H1 (cell line): Measurements from ENCODE around the gene IL1A. TPM values are rescaled to one million over a fixed set of nuclear protein-coding genes. Genes with fewer than 3 reads are reported as not detected.
A peak's percentile ranks its signal among the peaks of the same experiment; 100 is the strongest.

Experiments
- CTCF ChIA-PET: fragments of 300-600 bp; sonication (Branson Sonifier 250); formaldehyde crosslinking; loops from one replicate; lab custom pipeline; 2021; ENCODE audit not compliant: partially characterized antibody; lab: Charles Lee
- POLR2A ChIA-PET: fragments of 300-600 bp; sonication (Branson Sonifier 250); formaldehyde crosslinking; loops from one replicate; lab custom pipeline; 2021; ENCODE audit warnings: inconsistent platforms; ENCODE audit not compliant: partially characterized antibody; lab: Charles Lee
- DNase-seq, 2 experiments: peaks; one replicate each; pipeline versions ENCODE4 v3.0.0 to v3.0.0-alpha.2; 2010 to 2022; ENCODE audit warnings: low spot score in 2 of 2, low read depth in 1 of 2, mixed read lengths in 1 of 2
- FAIRE-seq: peaks from 2 replicates; lab custom pipeline; 2011; peaks lifted over from hg19 to GRCh38; lab: Jason Lieb, UNC
- H2AFZ ChIP-seq: 2 replicates; pipeline ENCODE4 v1.8.1; 2012; ENCODE audit warnings: low read length, inconsistent platforms
- H2AK5ac ChIP-seq: 2 replicates; pipeline ENCODE4 v1.6.1; 2013; ENCODE audit warnings: low read depth, low read length
- H2BK120ac ChIP-seq: replicated peaks from 2 replicates; pipeline ENCODE3; 2013; ENCODE audit warnings: low read depth, low read length, inconsistent platforms
- H2BK12ac ChIP-seq: 2 replicates; pipeline ENCODE4 v1.6.1; 2013; ENCODE audit warnings: low read depth, low read length
- H2BK15ac ChIP-seq: 2 replicates; pipeline ENCODE4 v1.6.1; 2013; ENCODE audit warnings: low read length
- H2BK20ac ChIP-seq: 2 replicates; pipeline ENCODE4 v1.6.1; 2013; ENCODE audit warnings: low read length
- H2BK5ac ChIP-seq: 2 replicates; pipeline ENCODE4 v1.6.1; 2013; ENCODE audit warnings: low read depth, low read length
- H3K14ac ChIP-seq: 2 replicates; pipeline ENCODE4 v1.6.1; 2013; ENCODE audit warnings: inconsistent platforms; ENCODE audit not compliant: insufficient read length
- H3K18ac ChIP-seq: 2 replicates; pipeline ENCODE4 v1.6.1; 2013; ENCODE audit warnings: low read length; ENCODE audit errors: extremely low read depth
- H3K23ac ChIP-seq: 2 replicates; pipeline ENCODE4 v1.6.1; 2013; ENCODE audit warnings: inconsistent platforms; ENCODE audit not compliant: insufficient read length
- H3K23me2 ChIP-seq: 2 replicates; pipeline ENCODE4 v1.6.1; 2013; ENCODE audit warnings: low read depth, low read length
- H3K27ac ChIP-seq: 2 replicates; pipeline ENCODE4 v1.6.1; 2011; ENCODE audit warnings: low read depth, low read length, inconsistent platforms
- H3K27me3 ChIP-seq, 4 experiments: replicated peaks in 1 of 4; 1 replicate in 1 of 4; 2 replicates in 3 of 4; pipeline versions ENCODE4 v1.6.1 to v1.8.1; 2011 to 2013; ENCODE audit warnings: low read length in 3 of 4, mild to moderate bottlenecking in 3 of 4, inconsistent platforms in 2 of 4, mixed read lengths in 2 of 4, moderate library complexity in 1 of 4; ENCODE audit not compliant: control insufficient read depth in 3 of 4, insufficient read depth in 3 of 4; ENCODE audit errors: extremely low read depth in 1 of 4
- H3K36me3 ChIP-seq, 4 experiments: 2 replicates each; pipeline versions ENCODE4 v1.6.1 to v1.8.1; 2011 to 2013; ENCODE audit warnings: mild to moderate bottlenecking in 4 of 4, low read length in 3 of 4, moderate library complexity in 2 of 4, control low read depth in 1 of 4, inconsistent platforms in 1 of 4; ENCODE audit not compliant: insufficient read depth in 4 of 4, control insufficient read depth in 2 of 4
- H3K4ac ChIP-seq: replicated peaks from 2 replicates; pipeline ENCODE3; 2013; ENCODE audit warnings: low read length, low read depth, mixed read lengths, inconsistent platforms; ENCODE audit not compliant: insufficient read length
- H3K4me1 ChIP-seq, 4 experiments: replicated peaks in 1 of 4; 1 replicate in 1 of 4; 2 replicates in 3 of 4; pipeline versions ENCODE4 v1.6.1 to v1.8.1; 2011 to 2013; ENCODE audit warnings: low read length in 3 of 4, inconsistent platforms in 2 of 4, mixed read lengths in 1 of 4; ENCODE audit not compliant: insufficient read depth in 4 of 4, control insufficient read depth in 3 of 4
- H3K4me2 ChIP-seq, 2 experiments: 2 replicates each; pipeline versions ENCODE4 v1.6.1 to v1.8.1; 2011 to 2013; ENCODE audit warnings: low read depth in 2 of 2, low read length in 2 of 2, control low read depth in 1 of 2, inconsistent platforms in 1 of 2, mild to moderate bottlenecking in 1 of 2; ENCODE audit not compliant: insufficient read depth in 1 of 2
- H3K4me3 ChIP-seq, 4 experiments: fragments of 200-600, 300-600 bp in 1 of 4; sonication (generic), shearing (Covaris generic), sonication (Bioruptor Twin) in 1 of 4; 2 replicates each; pipeline versions ENCODE4 v1.5.1 to v1.8.1; 2011 to 2016; ENCODE audit warnings: low read length in 4 of 4, low read depth in 3 of 4, control low read depth in 2 of 4, inconsistent platforms in 2 of 4, mild to moderate bottlenecking in 2 of 4, mixed read lengths in 1 of 4, moderate library complexity in 1 of 4; ENCODE audit not compliant: insufficient read depth in 2 of 4; ENCODE audit errors: extremely low read depth in 1 of 4
- H3K56ac ChIP-seq: replicated peaks from 2 replicates; pipeline ENCODE3; 2013; ENCODE audit warnings: low read depth, mild to moderate bottlenecking, mixed read lengths, low read length, inconsistent platforms; ENCODE audit not compliant: insufficient read length
- H3K79me1 ChIP-seq: 2 replicates; pipeline ENCODE4 v1.6.1; 2013; ENCODE audit warnings: low read depth, low read length, control low read depth
- H3K79me2 ChIP-seq, 2 experiments: 2 replicates each; pipeline versions ENCODE4 v1.6.1 to v1.8.1; 2012 to 2013; ENCODE audit warnings: low read length in 2 of 2, mild to moderate bottlenecking in 2 of 2, inconsistent platforms in 1 of 2; ENCODE audit not compliant: insufficient read depth in 2 of 2, control insufficient read depth in 1 of 2
- H3K9ac ChIP-seq, 4 experiments: replicated peaks in 1 of 4; 1 replicate in 1 of 4; 2 replicates in 3 of 4; pipeline versions ENCODE4 v1.6.1 to v1.8.1; 2011 to 2013; ENCODE audit warnings: low read depth in 3 of 4, low read length in 3 of 4, control low read depth in 2 of 4, mild to moderate bottlenecking in 2 of 4, moderate library complexity in 2 of 4, inconsistent platforms in 1 of 4; ENCODE audit errors: extremely low read depth in 1 of 4
- H3K9me3 ChIP-seq, 2 experiments: 2 replicates each; pipeline versions ENCODE4 v1.6.1 to v1.8.1; 2012 to 2013; ENCODE audit warnings: mild to moderate bottlenecking in 2 of 2, moderate library complexity in 2 of 2, control low read depth in 1 of 2, inconsistent platforms in 1 of 2, low read depth in 1 of 2, low read length in 1 of 2, mixed read lengths in 1 of 2; ENCODE audit not compliant: insufficient read depth in 2 of 2
- H4K20me1 ChIP-seq, 2 experiments: replicated peaks in 1 of 2; 2 replicates each; pipeline versions ENCODE3 to v1.8.1; 2011 to 2013; ENCODE audit warnings: inconsistent platforms in 2 of 2, low read length in 2 of 2, mild to moderate bottlenecking in 1 of 2; ENCODE audit not compliant: insufficient read depth in 2 of 2, control insufficient read depth in 1 of 2
- H4K5ac ChIP-seq: 2 replicates; pipeline ENCODE4 v1.6.1; 2013; ENCODE audit warnings: low read length, low read depth, mixed read lengths, inconsistent platforms; ENCODE audit not compliant: insufficient read length
- H4K8ac ChIP-seq: 2 replicates; pipeline ENCODE4 v1.8.0; 2013; ENCODE audit warnings: mild to moderate bottlenecking, moderate library complexity, low read length, inconsistent platforms; ENCODE audit not compliant: insufficient read depth; ENCODE audit errors: extremely low read depth
- H4K91ac ChIP-seq: replicated peaks from 2 replicates; pipeline ENCODE3; 2013; ENCODE audit warnings: low read length, mixed read lengths, inconsistent platforms; ENCODE audit not compliant: insufficient read length
- CTCF ChIP-seq, 3 experiments: IDR thresholded peaks; 1 replicate in 2 of 3; 2 replicates in 1 of 3; pipeline versions ENCODE4 v1.5.1 to v1.6.1; 2011; ENCODE audit warnings: low read length in 3 of 3, mild to moderate bottlenecking in 3 of 3, inconsistent platforms in 2 of 3, low read depth in 1 of 3, moderate library complexity in 1 of 3; ENCODE audit not compliant: insufficient read depth in 1 of 3; ENCODE audit errors: control extremely low read depth in 1 of 3
- RAD21 ChIP-seq, 2 experiments: IDR thresholded peaks in 1 of 2; conservative IDR thresholded peaks in 1 of 2; 2 replicates each; pipeline ENCODE4 v1.6.1; 2011; ENCODE audit warnings: low read depth in 2 of 2, low read length in 2 of 2, improper control_type of control experiment in 1 of 2, inconsistent platforms in 1 of 2, mild to moderate bottlenecking in 1 of 2, moderate library complexity in 1 of 2
- YY1 ChIP-seq: IDR thresholded peaks from 2 replicates; pipeline ENCODE4 v1.6.1; 2011; ENCODE audit warnings: low read depth, mild to moderate bottlenecking, low read length
- WGBS, 2 experiments: shearing (Covaris generic) in 1 of 2; methylation state at CpG; one replicate each; pipeline versions ENCODE4 v1.1.6 to v1.1.7; 2013 to 2015; ENCODE audit warnings: low lambda C conversion rate in 2 of 2, mixed read lengths in 2 of 2, inconsistent platforms in 1 of 2, low coverage in 1 of 2, missing lambda C conversion rate in 1 of 2; ENCODE audit not compliant: insufficient replicate concordance in 2 of 2, insufficient coverage in 1 of 2, insufficient read length in 1 of 2; ENCODE audit errors: extremely low coverage in 1 of 2, missing lambda C conversion rate in 1 of 2; 5-methylcytosine and 5-hydroxymethylcytosine counted together
- polyA plus RNA-seq, 7 experiments: library from polyadenylated mRNA; depleted of rRNA in 3 of 7; stranded (reverse) in 5 of 7; unstranded in 2 of 7; fragments of >200 nt in 5 of 7; fragments of 200-250 nt in 2 of 7; gene quantifications; 1 replicate in 5 of 7; 2 replicates in 1 of 7; 4 replicates in 1 of 7; pipeline versions ENCODE4 v1.2.1 to v1.2.3, GENCODE V29; 2011 to 2013; ENCODE audit warnings: missing spikeins in 2 of 7, mixed read lengths in 2 of 7
- total RNA-seq: library from RNA; stranded (reverse); fragmentation: NEBNext Ultra II Directional; extraction: Animal tissue kit (Norgen Biotek cat#: 25700); gene quantifications from 2 replicates; pipeline ENCODE4 v1.2.1, GENCODE V29; 2021

Gene IL1A
- total and polyA plus RNA-seq, 2 of the 8 experiments (the other 6 are each of a cell fraction or from before 2014, with no cell fraction given) = 0.32 to 0.74 TPM

DNA sequence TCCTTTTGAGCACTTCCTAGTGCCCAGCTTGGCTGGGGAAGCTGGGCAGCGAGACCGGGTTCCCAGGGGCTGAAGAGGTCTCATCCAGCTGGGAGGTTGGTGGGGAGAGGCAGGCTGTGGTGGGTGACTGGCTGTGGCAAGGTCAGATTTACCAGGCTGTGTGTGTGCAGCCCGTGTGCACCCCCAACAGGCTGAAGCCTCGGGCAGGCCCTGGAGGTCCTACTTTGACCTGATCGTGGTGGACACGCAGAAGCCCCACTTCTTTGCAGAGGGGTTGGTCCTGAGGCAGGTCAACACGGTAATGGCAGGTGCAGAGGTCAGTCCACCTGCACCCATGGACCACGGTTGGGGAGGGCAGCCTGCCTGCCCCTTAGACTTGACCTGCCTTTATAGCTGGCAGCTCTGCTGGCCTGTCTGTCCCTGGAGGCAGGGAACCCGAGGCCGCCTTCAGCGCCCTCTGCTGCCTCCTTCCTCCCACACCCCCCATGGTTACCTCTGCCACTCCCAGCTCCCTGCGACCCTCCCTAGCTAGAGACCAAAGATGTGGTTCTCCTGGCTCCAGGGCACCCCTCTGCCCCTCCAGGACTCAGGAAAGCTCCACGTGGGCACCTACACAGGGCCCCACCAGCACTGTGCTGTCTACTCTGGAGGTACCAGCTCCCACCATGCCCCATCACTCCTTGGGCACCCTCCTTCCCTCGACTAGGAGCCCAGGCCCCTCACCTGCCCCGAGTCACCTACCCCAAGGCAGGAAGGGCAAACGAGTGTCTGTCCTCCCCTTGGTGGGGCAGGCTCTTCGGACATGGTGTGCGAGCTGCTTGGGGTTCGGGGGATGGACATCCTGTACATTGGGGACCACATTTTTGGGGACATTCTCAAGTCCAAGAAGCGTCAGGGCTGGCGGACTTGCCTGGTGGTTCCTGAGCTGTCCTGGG, 59.4 kb downstream of the IL1A start:
- TF ChIP-seq CTCF (IDR thresholded peaks at IDR 0.05; ENCODE audit: control extremely low read depth in 1 of 3, insufficient read depth in 1 of 3, low read depth in 1 of 3, low read length in 3 of 3) (peak in 2 of 3 experiments; percentile 44 to 56; a peak in 3 of 4 replicates), YY1 (no peak), RAD21 (IDR thresholded peaks at IDR 0.05 in 1 of 2, conservative IDR thresholded peaks at IDR 0.05 in 1 of 2; ENCODE audit: low read depth in 2 of 2, low read length in 2 of 2) (peak; percentile 31 to 35; a peak in 3 of 4 replicates)
- no peak overlapping the region for H3K18ac ChIP-seq
- no peak overlapping the region for H2BK20ac ChIP-seq
- no peaks in the 10 kb centered on the region for H3K36me3 ChIP-seq
- H3K23me2 ChIP-seq = no peaks in the 10 kb centered on the region
- no peak overlapping the region for H2AK5ac ChIP-seq
- H3K79me2 ChIP-seq = no peaks in the 10 kb centered on the region
- no peak overlapping the region for H4K91ac ChIP-seq
- no peak overlapping the region for H3K56ac ChIP-seq
- H4K8ac ChIP-seq = no peak overlapping the region
- H2BK120ac ChIP-seq = no peak overlapping the region
- DNase-seq = no peak
- no peak overlapping the region for H3K14ac ChIP-seq
- no peak overlapping the region for H3K27ac ChIP-seq
- no peak overlapping the region for H3K23ac ChIP-seq
- H4K20me1 ChIP-seq = no peaks in the 10 kb centered on the region
- H3K4me2 ChIP-seq = no peak overlapping the region
- no peak for FAIRE-seq
- CTCF ChIA-PET = interaction anchor here (0.6 to 10.5 kb wide), 37 partner anchors 11 to 603 kb away, joined by 3 to 185 read pairs (median 7); partner anchors contain the start of genes CHCHD5, IL36G and SLC20A1
- POLR2A ChIA-PET = interaction anchor here (0.7 to 1.6 kb wide), 3 partner anchors 74 to 79 kb away, joined by 3 to 5 read pairs (median 4); partner anchors contain the start of gene SLC20A1
- 87% methylated on average over 21 of the region's 21 CpGs; no CpG with 5 or more reads in 1 of the 2 experiments for WGBS, 2 experiments
- H3K4ac ChIP-seq = no peak overlapping the region
- no peak overlapping the region for H2BK5ac ChIP-seq
- H2BK15ac ChIP-seq = 0 out of 2 replicates have a peak overlapping the region, but pooled peaks have one; percentile 8
- H3K79me1 ChIP-seq = no peaks in the 10 kb centered on the region
- H2BK12ac ChIP-seq = peak overlapping the region; percentile 44; the same call in 1 of the 2 replicates
- H3K9ac ChIP-seq = no peak overlapping the region
- no peak overlapping the region for H3K4me3 ChIP-seq
- no peak overlapping the region for H4K5ac ChIP-seq
- no peaks in the 10 kb centered on the region for H3K9me3 ChIP-seq
- no peaks in the 10 kb centered on the region for H3K27me3 ChIP-seq
- H2AFZ ChIP-seq = no peak overlapping the region
- H3K4me1 ChIP-seq = no peaks in the 10 kb centered on the region; a peak in 2 of 7 replicates
